Measurements from ENCODE around the gene BST1.

GRCh38 chr4:15766821-15767220 is 64.0 kb downstream of the BST1 start:
- TF ChIP-seq CTCF (IDR thresholded peaks at IDR 0.05) (no peak), POLR2A (IDR thresholded peaks at IDR 0.05) (no peak)

Data from body of pancreas (tissue), 4 donors.